ENCODE data around the gene DDIT3.
A peak's percentile ranks its signal among the peaks of the same experiment; 100 is the strongest.
"Not testable (repeated sequence)": the region's sequence is repeated elsewhere in the genome, so short reads cannot be mapped to it uniquely, and the experiment has no call there.

DDIT3 gene

DNA sequence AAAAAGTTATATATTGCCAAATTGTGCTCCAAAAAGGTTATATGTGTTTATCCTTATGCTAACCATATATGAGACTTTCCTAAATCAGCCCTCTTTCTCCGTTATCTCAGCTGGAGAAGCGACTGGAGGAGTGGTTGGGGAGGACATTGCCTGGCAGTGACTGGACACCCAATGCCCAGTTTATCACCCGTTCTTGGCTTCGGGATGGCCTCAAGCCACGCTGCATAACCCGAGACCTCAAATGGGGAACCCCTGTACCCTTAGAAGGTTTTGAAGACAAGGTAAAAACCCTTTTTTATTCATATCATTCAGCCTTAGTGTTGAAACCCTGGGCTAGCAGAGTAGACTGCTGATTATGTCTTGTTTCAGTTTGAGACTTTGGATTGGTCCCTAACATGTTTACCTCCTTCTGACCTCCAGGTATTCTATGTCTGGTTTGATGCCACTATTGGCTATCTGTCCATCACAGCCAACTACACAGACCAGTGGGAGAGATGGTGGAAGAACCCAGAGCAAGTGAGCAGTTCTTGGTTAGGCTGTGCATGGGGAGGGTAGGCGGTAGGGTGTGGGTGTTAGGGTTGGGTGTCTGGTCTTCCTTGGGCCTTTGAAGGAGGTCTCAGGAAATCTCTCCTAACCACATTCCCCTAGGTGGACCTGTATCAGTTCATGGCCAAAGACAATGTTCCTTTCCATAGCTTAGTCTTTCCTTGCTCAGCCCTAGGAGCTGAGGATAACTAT lies 8.6 kb downstream of the DDIT3 start:
- DNase-seq = no peak

- no peak for DNase-seq
These were observed 9.2 kb downstream of the DDIT3 start for GRCh38 chr12:57511161-57511560.

DNA sequence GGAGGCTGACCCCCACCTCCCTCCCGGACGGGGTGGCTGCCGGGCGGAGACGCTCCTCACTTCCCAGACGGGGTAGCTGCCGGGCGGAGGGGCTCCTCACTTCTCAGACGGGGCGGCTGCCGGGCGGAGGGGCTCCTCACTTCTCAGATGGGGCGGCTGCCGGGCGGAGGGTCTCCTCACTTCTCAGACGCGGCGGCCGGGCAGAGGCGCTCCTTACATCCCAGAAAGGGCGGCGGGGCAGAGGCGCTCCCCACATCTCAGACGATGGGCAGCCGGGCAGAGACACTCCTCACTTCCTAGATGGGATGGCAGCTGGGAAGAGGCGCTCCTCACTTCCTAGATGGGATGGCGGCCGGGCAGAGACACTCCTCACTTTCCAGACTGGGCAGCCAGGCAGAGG lies 12.5 kb downstream of the DDIT3 start:
- not testable (repeated sequence) for DNase-seq

DNA sequence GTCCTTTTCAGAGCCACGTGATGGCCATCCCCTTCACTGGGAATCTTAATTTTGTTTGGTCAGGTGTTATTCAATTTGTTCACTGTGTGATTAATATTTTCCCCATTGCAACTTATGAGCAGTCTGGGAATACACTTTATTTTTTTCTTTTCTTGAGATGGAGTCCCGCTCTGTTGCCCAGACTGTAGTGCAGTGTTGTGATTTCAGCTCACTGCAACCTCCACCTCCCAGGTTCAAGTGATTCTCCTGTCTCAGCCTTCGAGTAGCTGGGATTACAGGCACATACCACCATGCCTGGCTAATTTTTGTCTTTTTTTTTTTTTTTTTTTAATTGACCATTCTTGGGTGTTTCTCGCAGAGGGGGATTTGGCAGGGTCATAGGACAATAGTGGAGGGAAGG lies 13.8 kb downstream of the DDIT3 start:
- DNase-seq = not testable (repeated sequence)

GRCh38 chr12:57502311-57502969 lies 17.9 kb downstream of the DDIT3 start:
- DNase-seq = not testable (repeated sequence)

GRCh38 chr12:57500213-57500612 lies 20.1 kb downstream of the DDIT3 start:
- no peak for DNase-seq

DNA sequence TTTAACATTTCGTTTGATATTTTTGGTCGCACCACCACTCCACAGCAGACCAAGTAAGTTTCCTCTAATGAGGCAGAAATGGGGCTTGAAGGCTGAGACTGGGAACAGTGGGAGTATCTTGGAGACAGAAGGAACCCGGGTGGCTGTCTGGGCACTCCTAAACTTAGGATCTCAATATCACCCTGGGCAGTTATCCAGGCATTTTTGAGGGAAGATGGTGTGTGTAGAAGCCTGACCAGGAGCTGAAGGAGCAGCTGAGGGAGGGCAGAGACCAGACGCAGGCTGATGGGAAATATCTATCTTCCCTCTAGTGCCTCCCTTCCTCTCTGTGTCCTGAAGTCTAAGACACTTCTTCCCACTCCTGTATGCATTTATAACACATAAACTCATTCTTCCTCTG lies 21.7 kb downstream of the DDIT3 start:
- DNase-seq = no peak

GRCh38 chr12:57498132-57498502 lies 22.2 kb downstream of the DDIT3 start:
- DNase-seq = no peak

- DNase-seq = no peak
These were observed 22.8 kb downstream of the DDIT3 start for GRCh38 chr12:57497223-57498131.

DNA sequence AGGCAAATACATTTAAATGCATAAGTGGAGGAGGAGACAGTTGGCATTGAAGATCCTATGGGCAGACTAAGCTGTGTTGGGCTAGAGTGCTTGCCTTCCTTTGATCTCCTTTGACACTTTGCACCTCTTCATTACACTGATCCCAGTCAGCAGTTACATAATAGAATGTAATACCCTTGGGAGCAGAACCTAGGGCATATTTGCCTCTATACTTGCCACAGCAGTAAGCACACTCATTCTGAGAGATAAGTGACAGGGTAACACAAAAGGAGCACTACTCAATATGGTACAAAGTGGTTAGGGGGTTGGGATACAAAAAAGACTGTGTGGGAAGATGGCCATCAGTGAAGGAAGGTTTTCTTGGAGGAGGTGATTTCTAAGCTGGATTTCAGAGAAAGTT lies 23.5 kb downstream of the DDIT3 start:
- DNase-seq = no peak

GRCh38 chr12:57495051-57495701 lies 25.1 kb downstream of the DDIT3 start:
- not testable (repeated sequence) for DNase-seq

DNA sequence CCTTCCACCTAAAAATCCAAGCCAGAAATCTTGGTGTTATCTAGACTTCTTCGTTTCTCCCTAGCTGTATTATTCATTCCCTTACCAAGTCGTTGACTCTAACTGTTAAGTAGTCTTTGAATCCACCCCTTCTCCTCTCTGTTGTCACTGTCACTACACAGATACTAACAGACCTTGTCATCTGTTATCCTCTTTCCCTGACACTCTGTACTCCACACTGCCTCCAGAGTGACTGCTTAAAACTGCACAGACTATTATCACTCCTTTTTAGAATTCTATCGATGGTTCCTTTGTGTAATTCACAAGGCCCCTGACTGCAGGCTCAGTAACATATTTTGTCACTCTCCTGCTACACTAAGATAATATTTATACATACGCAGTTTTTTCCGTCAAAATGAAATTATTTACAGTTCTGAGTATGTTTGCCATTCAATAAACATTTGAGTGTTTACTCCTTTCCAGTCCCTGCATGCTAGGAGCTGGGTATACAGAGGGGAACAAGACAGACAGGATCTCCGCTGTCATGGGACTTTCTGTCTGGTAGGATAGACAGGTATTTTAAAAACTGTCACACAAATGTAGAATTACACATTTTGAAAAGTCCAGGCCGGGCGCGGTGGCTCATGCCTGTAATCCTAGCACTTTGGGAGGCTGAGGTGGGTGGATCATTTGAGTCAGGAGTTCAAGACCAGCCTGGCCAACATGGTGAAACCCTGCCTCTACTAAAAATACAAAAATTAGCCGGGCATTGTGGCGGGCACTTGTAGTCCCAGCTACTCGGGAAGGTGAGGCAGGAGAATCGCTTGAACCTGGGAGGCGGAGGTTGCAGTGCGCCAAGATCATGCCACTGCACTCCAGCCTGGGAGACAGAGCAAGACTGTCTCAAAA lies 28.7 kb downstream of the DDIT3 start:
- DNase-seq = no peak

DNA sequence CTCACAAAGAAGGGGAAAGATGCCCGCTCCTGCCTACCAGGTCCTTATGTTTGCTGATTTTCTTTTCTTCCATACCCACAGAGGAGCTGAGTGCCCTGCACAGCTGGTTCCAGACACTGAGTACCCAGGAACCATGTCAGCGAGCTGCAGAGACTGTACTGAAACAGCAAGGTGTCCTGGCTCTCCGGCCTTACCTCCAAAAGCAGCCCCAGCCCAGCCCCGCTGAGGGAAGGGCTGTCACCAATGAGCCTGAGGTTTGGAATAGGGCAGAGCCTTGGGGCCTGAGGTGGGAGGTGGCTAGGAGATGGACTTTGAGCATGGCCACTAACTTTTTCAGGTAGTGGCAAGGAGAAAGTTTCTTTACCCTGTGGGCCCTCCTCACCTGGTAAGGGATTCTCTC lies 30.2 kb downstream of the DDIT3 start:
- no peak for DNase-seq

GRCh38 chr12:57489157-57489641 lies 31.1 kb downstream of the DDIT3 start:
- no peak for DNase-seq

GRCh38 chr12:57488402-57489156 lies 31.7 kb downstream of the DDIT3 start:
- no peak for DNase-seq

GRCh38 chr12:57487597-57488401 lies 32.5 kb downstream of the DDIT3 start, which contains the start of gene MARS1:
TSS of gene MARS1 (plus strand) at chr12:57488068. CDS start at chr12:57488091, 23 bp downstream.
- peak; percentile 95 for DNase-seq

DNA sequence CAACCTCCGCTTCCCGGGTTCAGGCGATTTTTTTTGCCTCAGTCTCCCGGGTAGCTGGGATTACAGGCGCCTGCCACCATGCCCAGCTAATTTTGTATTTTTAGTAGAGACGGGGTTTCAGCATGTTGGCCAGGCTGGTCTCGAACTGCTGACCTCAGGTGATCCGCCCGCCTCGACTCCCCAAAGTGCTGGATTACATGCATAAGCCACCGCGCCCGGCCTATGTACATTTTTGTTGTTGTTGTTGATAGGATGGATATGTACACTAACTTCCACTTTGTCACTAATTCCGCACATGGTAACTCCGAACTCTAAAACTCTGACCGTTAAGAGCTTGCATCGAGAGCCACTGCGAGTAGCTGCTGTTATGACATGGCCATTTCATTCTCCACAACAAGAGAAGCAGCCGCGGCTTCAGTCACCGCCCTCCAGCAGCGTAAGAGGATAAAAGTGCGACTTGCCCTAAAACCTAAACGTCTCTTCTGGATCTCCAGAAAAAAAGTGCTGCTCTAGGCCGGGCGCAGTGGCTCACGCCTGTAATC lies 33.2 kb downstream of the DDIT3 start:
- DNase-seq = no peak

GRCh38 chr12:57485695-57486094 lies 34.6 kb downstream of the DDIT3 start:
- DNase-seq = no peak

- no peak for DNase-seq
These were observed 36.8 kb downstream of the DDIT3 start for GRCh38 chr12:57483466-57483865.

GRCh38 chr12:57481671-57482070 lies 38.6 kb downstream of the DDIT3 start:
- DNase-seq = no peak
